HepG2 (cell line): ENCODE measurements around the gene RHBDF2. TPM values are rescaled to one million over a fixed set of nuclear protein-coding genes. Genes with fewer than 3 reads are reported as not detected.
A peak's percentile ranks its signal among the peaks of the same experiment; 100 is the strongest.

Experiments
- GPN1 ChIP-seq: sonication (generic); formaldehyde crosslinking; IDR thresholded peaks from 2 replicates; pipeline ENCODE4 v1.5.1; 2020; ENCODE audit warnings: missing genetic modification reagents, borderline replicate concordance
- HNRNPUL1 ChIP-seq: fragments of 200-400 bp; formaldehyde crosslinking; IDR thresholded peaks from 2 replicates; pipeline ENCODE4 v1.6.1; 2017; ENCODE audit warnings: low read depth, mild to moderate bottlenecking, low read length, moderate library complexity
- NR2F1 ChIP-seq, 2 experiments: fragments of 450-650 bp in 1 of 2; formaldehyde crosslinking in 1 of 2; IDR thresholded peaks; 2 replicates each; pipeline versions ENCODE4 v1.5.0 to v1.6.1; 2016 to 2020; ENCODE audit warnings: mild to moderate bottlenecking in 1 of 2, missing compliant biosample characterization in 1 of 2, missing genetic modification reagents in 1 of 2, moderate library complexity in 1 of 2
- RXRB ChIP-seq: IDR thresholded peaks from 2 replicates; pipeline ENCODE4 v1.6.1; 2016; ENCODE audit warnings: borderline replicate concordance, missing genetic modification reagents, missing compliant biosample characterization
- SAFB2 ChIP-seq: sonication (generic); formaldehyde crosslinking; IDR thresholded peaks from 2 replicates; pipeline ENCODE4 v1.5.1; 2020; ENCODE audit warnings: missing genetic modification reagents, low read depth, mild to moderate bottlenecking, borderline replicate concordance
- SMYD3 ChIP-seq: sonication (generic); formaldehyde crosslinking; IDR thresholded peaks from 2 replicates; pipeline ENCODE4 v1.8.1; 2023; ENCODE audit warnings: mild to moderate bottlenecking, missing genetic modification reagents
- ZMYM4 ChIP-seq: sonication (generic); formaldehyde crosslinking; IDR thresholded peaks from 2 replicates; pipeline ENCODE4 v1.8.1; 2023; ENCODE audit warnings: mild to moderate bottlenecking, missing genetic modification reagents
- ZNF251 ChIP-seq: sonication (generic); formaldehyde crosslinking; IDR thresholded peaks from 2 replicates; pipeline ENCODE4 v1.9.0; 2021; ENCODE audit warnings: mild to moderate bottlenecking, missing genetic modification reagents
- ZNF335 ChIP-seq: sonication (generic); formaldehyde crosslinking; IDR thresholded peaks from 2 replicates; pipeline ENCODE4 v1.4.0; 2020; ENCODE audit warnings: missing genetic modification reagents
- ZNF7 ChIP-seq: IDR thresholded peaks from 2 replicates; pipeline ENCODE4 v1.6.1; 2016; ENCODE audit warnings: missing biosample characterization, missing genetic modification reagents
- polyA plus RNA-seq, 8 experiments: library from polyadenylated mRNA; depleted of rRNA in 3 of 8; stranded (reverse) in 7 of 8; unstranded in 1 of 8; fragments of >200 nt; fragmentation: Illumina TruSeq in 4 of 8; extraction: Trizol in 4 of 8; gene quantifications; 2 replicates each; pipeline versions ENCODE4 v1.2.1 to v1.2.3, GENCODE V29; 2011 to 2016; ENCODE audit warnings: low read depth in 4 of 8, missing spikeins in 1 of 8, mixed read lengths in 1 of 8; ENCODE audit not compliant: insufficient read depth in 1 of 8
- total RNA-seq, 5 experiments: library from RNA; depleted of rRNA; stranded (reverse); fragments of >200 nt; fragmentation: Illumina TruSeq; extraction: Trizol; gene quantifications; 2 replicates each; pipeline ENCODE4 v1.2.3, GENCODE V29; 2016; ENCODE audit warnings: low read depth in 1 of 5
- TF ChIP-seq, protein P1 (sequence below): sonication (generic); formaldehyde crosslinking; IDR thresholded peaks from 2 replicates; pipeline ENCODE4 v1.4.0; 2020; ENCODE audit warnings: missing genetic modification reagents, borderline replicate concordance
- TF ChIP-seq, protein P2 (sequence below): sonication (generic); formaldehyde crosslinking; IDR thresholded peaks from 2 replicates; pipeline ENCODE4 v1.4.0; 2020; ENCODE audit warnings: missing genetic modification reagents
- TF ChIP-seq, protein P3 (sequence below): sonication (generic); formaldehyde crosslinking; IDR thresholded peaks from 2 replicates; pipeline ENCODE4 v1.8.1; 2023; ENCODE audit warnings: mild to moderate bottlenecking, missing genetic modification reagents
- TF ChIP-seq, protein P4 (sequence below): sonication (generic); formaldehyde crosslinking; IDR thresholded peaks from 2 replicates; pipeline ENCODE4 v1.4.0; 2020; ENCODE audit warnings: missing genetic modification reagents, mild to moderate bottlenecking, borderline replicate concordance
- TF ChIP-seq, protein P5 (sequence below): sonication (generic); formaldehyde crosslinking; IDR thresholded peaks from 2 replicates; pipeline ENCODE4 v1.4.0; 2020; ENCODE audit warnings: mild to moderate bottlenecking, missing genetic modification reagents
- TF ChIP-seq, protein P6 (sequence below): sonication (generic); formaldehyde crosslinking; IDR thresholded peaks from 2 replicates; pipeline ENCODE4 v1.5.0; 2020; ENCODE audit warnings: missing genetic modification reagents, mild to moderate bottlenecking, borderline replicate concordance

The RHBDF2 gene
- total and polyA plus RNA-seq, 2 of the 13 experiments (the other 11 are each of a cell fraction or from before 2014, with no cell fraction given): 7.8 to 24.2 TPM

DNA sequence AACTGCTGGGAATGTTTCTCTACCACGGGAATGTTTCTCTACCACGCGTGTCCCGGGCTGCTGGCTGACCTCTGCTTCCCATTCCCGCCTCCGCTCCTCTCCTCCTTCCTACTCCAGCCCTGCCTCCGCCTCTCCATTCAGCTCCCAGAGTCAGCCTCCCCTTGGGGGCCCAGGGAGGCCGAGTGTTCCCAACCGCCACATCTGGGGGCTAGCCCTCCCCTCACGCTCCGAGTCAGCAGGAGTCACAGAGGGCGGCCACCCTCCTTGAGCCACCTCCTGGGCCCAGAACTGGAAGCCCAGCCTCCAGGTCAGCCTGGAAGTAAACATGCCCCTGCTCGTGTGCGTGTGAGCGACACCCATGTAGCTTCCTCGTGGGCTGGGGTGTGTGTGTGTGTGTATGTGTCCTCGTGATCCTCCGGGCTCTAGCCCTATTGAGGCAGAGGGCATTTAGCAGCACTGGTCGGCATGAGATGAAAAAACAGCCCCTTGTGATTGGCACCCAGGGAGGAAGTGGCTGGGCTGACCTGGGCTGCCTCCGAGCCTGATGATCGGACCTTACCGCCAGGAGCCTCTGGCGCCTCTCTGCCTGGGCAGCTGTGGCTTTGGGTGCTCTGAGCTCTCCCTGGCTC lies 29.0 kb upstream of the RHBDF2 start (continued):
- TF ChIP-seq, protein P1, sequence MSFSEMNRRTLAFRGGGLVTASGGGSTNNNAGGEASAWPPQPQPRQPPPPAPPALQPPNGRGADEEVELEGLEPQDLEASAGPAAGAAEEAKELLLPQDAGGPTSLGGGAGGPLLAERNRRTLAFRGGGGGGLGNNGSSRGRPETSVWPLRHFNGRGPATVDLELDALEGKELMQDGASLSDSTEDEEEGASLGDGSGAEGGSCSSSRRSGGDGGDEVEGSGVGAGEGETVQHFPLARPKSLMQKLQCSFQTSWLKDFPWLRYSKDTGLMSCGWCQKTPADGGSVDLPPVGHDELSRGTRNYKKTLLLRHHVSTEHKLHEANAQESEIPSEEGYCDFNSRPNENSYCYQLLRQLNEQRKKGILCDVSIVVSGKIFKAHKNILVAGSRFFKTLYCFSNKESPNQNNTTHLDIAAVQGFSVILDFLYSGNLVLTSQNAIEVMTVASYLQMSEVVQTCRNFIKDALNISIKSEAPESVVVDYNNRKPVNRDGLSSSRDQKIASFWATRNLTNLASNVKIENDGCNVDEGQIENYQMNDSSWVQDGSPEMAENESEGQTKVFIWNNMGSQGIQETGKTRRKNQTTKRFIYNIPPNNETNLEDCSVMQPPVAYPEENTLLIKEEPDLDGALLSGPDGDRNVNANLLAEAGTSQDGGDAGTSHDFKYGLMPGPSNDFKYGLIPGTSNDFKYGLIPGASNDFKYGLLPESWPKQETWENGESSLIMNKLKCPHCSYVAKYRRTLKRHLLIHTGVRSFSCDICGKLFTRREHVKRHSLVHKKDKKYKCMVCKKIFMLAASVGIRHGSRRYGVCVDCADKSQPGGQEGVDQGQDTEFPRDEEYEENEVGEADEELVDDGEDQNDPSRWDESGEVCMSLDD (CRISPR knock-in tag): no peak
- no peak for TF ChIP-seq GPN1 (CRISPR knock-in tag)
- TF ChIP-seq, protein P2, sequence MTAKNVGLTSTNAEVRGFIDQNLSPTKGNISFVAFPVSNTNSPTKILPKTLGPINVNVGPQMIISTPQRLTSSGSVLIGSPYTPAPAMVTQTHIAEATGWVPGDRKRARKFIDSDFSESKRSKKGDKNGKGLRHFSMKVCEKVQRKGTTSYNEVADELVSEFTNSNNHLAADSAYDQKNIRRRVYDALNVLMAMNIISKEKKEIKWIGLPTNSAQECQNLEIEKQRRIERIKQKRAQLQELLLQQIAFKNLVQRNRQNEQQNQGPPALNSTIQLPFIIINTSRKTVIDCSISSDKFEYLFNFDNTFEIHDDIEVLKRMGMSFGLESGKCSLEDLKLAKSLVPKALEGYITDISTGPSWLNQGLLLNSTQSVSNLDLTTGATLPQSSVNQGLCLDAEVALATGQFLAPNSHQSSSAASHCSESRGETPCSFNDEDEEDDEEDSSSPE (CRISPR knock-in tag): no peak
- no peak for TF ChIP-seq ZNF335 (CRISPR knock-in tag)
- no peak for TF ChIP-seq ZNF7 (CRISPR knock-in tag)
- TF ChIP-seq, protein P3, sequence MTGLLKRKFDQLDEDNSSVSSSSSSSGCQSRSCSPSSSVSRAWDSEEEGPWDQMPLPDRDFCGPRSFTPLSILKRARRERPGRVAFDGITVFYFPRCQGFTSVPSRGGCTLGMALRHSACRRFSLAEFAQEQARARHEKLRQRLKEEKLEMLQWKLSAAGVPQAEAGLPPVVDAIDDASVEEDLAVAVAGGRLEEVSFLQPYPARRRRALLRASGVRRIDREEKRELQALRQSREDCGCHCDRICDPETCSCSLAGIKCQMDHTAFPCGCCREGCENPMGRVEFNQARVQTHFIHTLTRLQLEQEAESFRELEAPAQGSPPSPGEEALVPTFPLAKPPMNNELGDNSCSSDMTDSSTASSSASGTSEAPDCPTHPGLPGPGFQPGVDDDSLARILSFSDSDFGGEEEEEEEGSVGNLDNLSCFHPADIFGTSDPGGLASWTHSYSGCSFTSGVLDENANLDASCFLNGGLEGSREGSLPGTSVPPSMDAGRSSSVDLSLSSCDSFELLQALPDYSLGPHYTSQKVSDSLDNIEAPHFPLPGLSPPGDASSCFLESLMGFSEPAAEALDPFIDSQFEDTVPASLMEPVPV (CRISPR knock-in tag): no peak
- TF ChIP-seq, protein P4, sequence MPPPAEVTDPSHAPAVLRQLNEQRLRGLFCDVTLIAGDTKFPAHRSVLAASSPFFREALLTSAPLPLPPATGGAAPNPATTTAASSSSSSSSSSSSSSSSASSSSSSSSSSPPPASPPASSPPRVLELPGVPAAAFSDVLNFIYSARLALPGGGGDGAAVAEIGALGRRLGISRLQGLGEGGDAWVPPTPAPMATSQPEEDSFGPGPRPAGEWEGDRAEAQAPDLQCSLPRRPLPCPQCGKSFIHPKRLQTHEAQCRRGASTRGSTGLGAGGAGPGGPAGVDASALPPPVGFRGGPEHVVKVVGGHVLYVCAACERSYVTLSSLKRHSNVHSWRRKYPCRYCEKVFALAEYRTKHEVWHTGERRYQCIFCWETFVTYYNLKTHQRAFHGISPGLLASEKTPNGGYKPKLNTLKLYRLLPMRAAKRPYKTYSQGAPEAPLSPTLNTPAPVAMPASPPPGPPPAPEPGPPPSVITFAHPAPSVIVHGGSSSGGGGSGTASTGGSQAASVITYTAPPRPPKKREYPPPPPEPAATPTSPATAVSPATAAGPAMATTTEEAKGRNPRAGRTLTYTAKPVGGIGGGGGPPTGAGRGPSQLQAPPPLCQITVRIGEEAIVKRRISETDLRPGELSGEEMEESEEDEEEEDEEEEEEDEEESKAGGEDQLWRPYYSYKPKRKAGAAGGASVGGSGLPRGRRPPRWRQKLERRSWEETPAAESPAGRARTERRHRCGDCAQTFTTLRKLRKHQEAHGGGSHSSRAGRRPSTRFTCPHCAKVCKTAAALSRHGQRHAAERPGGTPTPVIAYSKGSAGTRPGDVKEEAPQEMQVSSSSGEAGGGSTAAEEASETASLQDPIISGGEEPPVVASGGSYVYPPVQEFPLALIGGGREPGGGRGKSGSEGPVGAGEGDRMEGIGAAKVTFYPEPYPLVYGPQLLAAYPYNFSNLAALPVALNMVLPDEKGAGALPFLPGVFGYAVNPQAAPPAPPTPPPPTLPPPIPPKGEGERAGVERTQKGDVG: peak; percentile 90; the same call in 1 of the 2 replicates
- no peak for TF ChIP-seq NR2F1 (CRISPR knock-in tag; IDR thresholded peaks at IDR 0.05)
- no peak for TF ChIP-seq RXRB (CRISPR knock-in tag)
- peak; percentile 42; the same call in 1 of the 2 replicates for TF ChIP-seq SAFB2 (CRISPR knock-in tag)
- no peak for TF ChIP-seq HNRNPUL1
- TF ChIP-seq, protein P5, sequence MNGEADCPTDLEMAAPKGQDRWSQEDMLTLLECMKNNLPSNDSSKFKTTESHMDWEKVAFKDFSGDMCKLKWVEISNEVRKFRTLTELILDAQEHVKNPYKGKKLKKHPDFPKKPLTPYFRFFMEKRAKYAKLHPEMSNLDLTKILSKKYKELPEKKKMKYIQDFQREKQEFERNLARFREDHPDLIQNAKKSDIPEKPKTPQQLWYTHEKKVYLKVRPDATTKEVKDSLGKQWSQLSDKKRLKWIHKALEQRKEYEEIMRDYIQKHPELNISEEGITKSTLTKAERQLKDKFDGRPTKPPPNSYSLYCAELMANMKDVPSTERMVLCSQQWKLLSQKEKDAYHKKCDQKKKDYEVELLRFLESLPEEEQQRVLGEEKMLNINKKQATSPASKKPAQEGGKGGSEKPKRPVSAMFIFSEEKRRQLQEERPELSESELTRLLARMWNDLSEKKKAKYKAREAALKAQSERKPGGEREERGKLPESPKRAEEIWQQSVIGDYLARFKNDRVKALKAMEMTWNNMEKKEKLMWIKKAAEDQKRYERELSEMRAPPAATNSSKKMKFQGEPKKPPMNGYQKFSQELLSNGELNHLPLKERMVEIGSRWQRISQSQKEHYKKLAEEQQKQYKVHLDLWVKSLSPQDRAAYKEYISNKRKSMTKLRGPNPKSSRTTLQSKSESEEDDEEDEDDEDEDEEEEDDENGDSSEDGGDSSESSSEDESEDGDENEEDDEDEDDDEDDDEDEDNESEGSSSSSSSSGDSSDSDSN (CRISPR knock-in tag): peak; percentile 52
- no peak for TF ChIP-seq SMYD3
- TF ChIP-seq ZNF251 (CRISPR knock-in tag): no peak
- TF ChIP-seq, protein P6, sequence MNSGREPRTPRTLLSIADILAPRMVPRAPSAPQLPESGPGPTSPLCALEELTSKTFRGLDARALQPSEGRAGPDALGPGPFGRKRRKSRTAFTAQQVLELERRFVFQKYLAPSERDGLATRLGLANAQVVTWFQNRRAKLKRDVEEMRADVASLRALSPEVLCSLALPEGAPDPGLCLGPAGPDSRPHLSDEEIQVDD (CRISPR knock-in tag): 0 out of 2 replicates have a peak, but pooled peaks have one; percentile 23
- no peak for TF ChIP-seq ZMYM4 (CRISPR knock-in tag)
